GM08714 (cell line): ENCODE measurements around the gene CYB561D1.

ENCODE experiments used
- H3K4me3 ChIP-seq: fragments of 200-500 bp; sonication (Bioruptor generic); 2 replicates; pipeline ENCODE4 v1.5.1; 2014; ENCODE audit warnings: mild to moderate bottlenecking, low read length, inconsistent platforms
- ZNF274 ChIP-seq: IDR thresholded peaks from 2 replicates; pipeline ENCODE4 v1.6.1; 2012; ENCODE audit warnings: mild to moderate bottlenecking, low read depth, low read length

The CYB561D1 gene

GRCh38 chr1:109474697-109475096, 19.2 kb upstream of the CYB561D1 start:
- no peak overlapping the region for H3K4me3 ChIP-seq
- TF ChIP-seq ZNF274 = no peak

- no peak for TF ChIP-seq ZNF274
- no peak overlapping the region for H3K4me3 ChIP-seq
These were observed 18.6 kb upstream of the CYB561D1 start for GRCh38 chr1:109475261-109475660.

GRCh38 chr1:109476825-109477224, 17.1 kb upstream of the CYB561D1 start:
- no peak for TF ChIP-seq ZNF274
- no peak overlapping the region for H3K4me3 ChIP-seq

GRCh38 chr1:109477821-109478220, 16.1 kb upstream of the CYB561D1 start:
- no peak overlapping the region for H3K4me3 ChIP-seq
- no peak for TF ChIP-seq ZNF274

GRCh38 chr1:109478806-109479205, 15.1 kb upstream of the CYB561D1 start:
- H3K4me3 ChIP-seq = no peak overlapping the region
- TF ChIP-seq ZNF274 = no peak

GRCh38 chr1:109479311-109479710, 14.6 kb upstream of the CYB561D1 start:
- no peak overlapping the region for H3K4me3 ChIP-seq
- no peak for TF ChIP-seq ZNF274

GRCh38 chr1:109479901-109480300, 14.0 kb upstream of the CYB561D1 start:
- H3K4me3 ChIP-seq = no peak overlapping the region
- no peak for TF ChIP-seq ZNF274

GRCh38 chr1:109481646-109482045, 12.2 kb upstream of the CYB561D1 start:
- H3K4me3 ChIP-seq = no peak overlapping the region
- TF ChIP-seq ZNF274 = no peak

- TF ChIP-seq ZNF274 = no peak
- H3K4me3 ChIP-seq = no peak overlapping the region
These were observed 11.7 kb upstream of the CYB561D1 start for GRCh38 chr1:109482242-109482641.

GRCh38 chr1:109482791-109483671, 10.9 kb upstream of the CYB561D1 start:
- peak overlapping the region; percentile 62; the same call in 1 of the 2 replicates for H3K4me3 ChIP-seq
- no peak for TF ChIP-seq ZNF274

GRCh38 chr1:109483672-109484518, 10.0 kb upstream of the CYB561D1 start, which contains the start of gene ATXN7L2:
ATXN7L2 (plus strand) TSS chr1:109483905; CDS start chr1:109483954, 49 bp downstream.
- H3K4me3 ChIP-seq = peak within 1 kb of the TSS; percentile 70; the same call in 1 of the 2 replicates
- no peak for TF ChIP-seq ZNF274

GRCh38 chr1:109484519-109484975, 9.3 kb upstream of the CYB561D1 start:
- H3K4me3 ChIP-seq = peak overlapping the region; percentile 70; the same call in 1 of the 2 replicates

GRCh38 chr1:109485001-109485400, 8.9 kb upstream of the CYB561D1 start:
- no peak for TF ChIP-seq ZNF274
- H3K4me3 ChIP-seq = peak overlapping the region; percentile 70; the same call in 1 of the 2 replicates

More at GRCh38 chr1:109484519-109484975, 9.3 kb upstream of the CYB561D1 start:
- no peak for TF ChIP-seq ZNF274

- no peak overlapping the region for H3K4me3 ChIP-seq
- TF ChIP-seq ZNF274 = no peak
These were observed 6.6 kb upstream of the CYB561D1 start for GRCh38 chr1:109487261-109487660.
